Stomach (tissue), 9 donors: Measurements from ENCODE around the gene KIF1A. TPM values are rescaled to one million over a fixed set of nuclear protein-coding genes. Genes with fewer than 3 reads are reported as not detected.

ENCODE experiments used
- DNase-seq, 2 donors: peaks; one replicate each; pipeline versions ENCODE4 v3.0.0 to v3.0.0-alpha.2; 2013 to 2019
- H3K27ac ChIP-seq, 5 donors: fragments of 200-600 bp in 4 of 5; sonication (generic) in 4 of 5; one replicate each; pipeline ENCODE4 v1.5.1; 2013 to 2019; ENCODE audit warnings: mild to moderate bottlenecking in 1 of 5, moderate library complexity in 1 of 5
- H3K27me3 ChIP-seq, 3 donors: fragments of 200-600 bp; sonication (generic); one replicate each; pipeline ENCODE4 v1.5.1; 2017 to 2019; ENCODE audit warnings: mixed run types in 1 of 3
- H3K36me3 ChIP-seq, 4 donors: fragments of 200-600 bp; sonication (generic); 1 replicate in 3 of 4; 2 replicates in 1 of 4; pipeline ENCODE4 v1.5.1; 2016 to 2019
- H3K4me1 ChIP-seq, 4 donors: fragments of 200-600 bp; sonication (generic); one replicate each; pipeline ENCODE4 v1.5.1; 2016 to 2019
- H3K4me3 ChIP-seq, 4 donors: fragments of 200-600 bp; sonication (generic) in 3 of 4; one replicate each; pipeline ENCODE4 v1.5.1; 2016 to 2019; ENCODE audit warnings: mild to moderate bottlenecking in 1 of 4
- H3K9me3 ChIP-seq, 4 donors: fragments of 200-600 bp; sonication (generic); one replicate each; pipeline ENCODE4 v1.5.1; 2016 to 2019
- CTCF ChIP-seq, 7 experiments: fragments of 450-650 bp in 4 of 7; fragments of 200-600 bp in 3 of 7; sonication (generic) in 3 of 7; IDR thresholded peaks; one replicate each; pipeline ENCODE4 v1.5.1; 2016 to 2019; ENCODE audit warnings: antibody characterized with exemption in 7 of 7, control low read depth in 2 of 7, mild to moderate bottlenecking in 1 of 7
- EP300 ChIP-seq: sonication (generic); formaldehyde crosslinking; IDR thresholded peaks from one replicate; pipeline ENCODE4 v1.6.1; 2017; ENCODE audit warnings: antibody characterized with exemption
- POLR2A ChIP-seq, 4 donors: fragments of 450-650 bp; IDR thresholded peaks; one replicate each; pipeline ENCODE4 v1.6.1; 2016; ENCODE audit warnings: antibody characterized with exemption in 4 of 4, control low read depth in 2 of 4, mild to moderate bottlenecking in 1 of 4, moderate library complexity in 1 of 4
- POLR2AphosphoS5 ChIP-seq, 3 donors: sonication (generic); formaldehyde crosslinking; IDR thresholded peaks; one replicate each; pipeline ENCODE4 v1.6.1; 2016; ENCODE audit warnings: antibody characterized with exemption in 3 of 3
- WGBS, 5 donors: extraction: QIAGEN DNeasy Blood & Tissue Kit in 3 of 5; methylation state at CpG; one replicate each; pipeline versions ENCODE4 v1.1.5 to v1.1.7; 2013 to 2018; 5-methylcytosine and 5-hydroxymethylcytosine counted together
- intact Hi-C: fragments of 100-400 bp; cut with DNase I; formaldehyde crosslinking; loops from one replicate; pipeline ENCODE4 v1.15.1; 2023; ENCODE audit warnings: low total_unique reads
- polyA plus RNA-seq, 3 donors: library from polyadenylated mRNA; stranded (reverse); fragments of 200-250 nt; gene quantifications; one replicate each; pipeline ENCODE4 v1.2.3, GENCODE V29; 2013
- total RNA-seq, 5 donors: library from RNA; depleted of rRNA; stranded (reverse); fragments of >200 nt; gene quantifications; one replicate each; pipeline versions ENCODE4 v1.1.0 to v1.2.3, GENCODE V29; 2014 to 2016
- donor health status: healthy with polysubstance abuse.
- donor health status: Bipolar disorder and iron deficiency.
- donor health status: healthy.

Gene KIF1A
- total and polyA plus RNA-seq, 8 donors: 0.15 to 12.5 (median 2.5) TPM

GRCh38 chr2:240865391-240865790 lies 45.4 kb upstream of the KIF1A start:
- TF ChIP-seq POLR2A (IDR thresholded peaks at IDR 0.05) (no peak), EP300 (no peak), POLR2AphosphoS5 (IDR thresholded peaks at IDR 0.05) (no peak), CTCF (IDR thresholded peaks at IDR 0.05) (no peak)

GRCh38 chr2:240864475-240864874 lies 44.5 kb upstream of the KIF1A start:
- no peak for TF ChIP-seq POLR2A (IDR thresholded peaks at IDR 0.05)
- no peak for TF ChIP-seq EP300
- TF ChIP-seq POLR2AphosphoS5 (IDR thresholded peaks at IDR 0.05): no peak
- TF ChIP-seq CTCF (IDR thresholded peaks at IDR 0.05): no peak
- H3K4me1 ChIP-seq: no peaks in the 10 kb centered on the region
- WGBS, 5 donors: 58 to 70% (median 61%) methylated on average over 3 of the region's 3 CpGs
- H3K9me3 ChIP-seq: no peaks in the 10 kb centered on the region
- no peak overlapping the region for H3K27ac ChIP-seq
- no peaks in the 10 kb centered on the region for H3K36me3 ChIP-seq
- peaks cover 0 to 11% (median 0%) of the 10 kb centered on the region in 3 donors for H3K27me3 ChIP-seq
- intact Hi-C loops: no loop called here
- no peak for DNase-seq
- H3K4me3 ChIP-seq: no peak overlapping the region

More at GRCh38 chr2:240865391-240865790, 45.4 kb upstream of the KIF1A start:
- Histone ChIP-seq H3K27me3 (peaks cover 0 to 15% (median 0%) of the 10 kb centered on the region in 3 donors), H3K4me3 (no peak overlapping the region), H3K27ac (no peak overlapping the region), H3K9me3 (no peaks in the 10 kb centered on the region), H3K36me3 (no peaks in the 10 kb centered on the region), H3K4me1 (no peaks in the 10 kb centered on the region)
- DNase-seq: no peak
- WGBS, 5 donors: 75 to 87% (median 78%) methylated on average over 5 of the region's 5 CpGs
- intact Hi-C loops: no loop called here

GRCh38 chr2:240861547-240861946 lies 41.5 kb upstream of the KIF1A start:
- intact Hi-C loops: no loop called here
- no peaks in the 10 kb centered on the region for H3K27me3 ChIP-seq
- H3K4me3 ChIP-seq: no peak overlapping the region
- DNase-seq: no peak
- peaks cover 0 to 12% (median 5%) of the 10 kb centered on the region in 4 donors for H3K4me1 ChIP-seq
- H3K27ac ChIP-seq: no peak overlapping the region
- no peaks in the 10 kb centered on the region for H3K9me3 ChIP-seq
- 40 to 75% (median 68%) methylated on average over 2 of the region's 2 CpGs for WGBS, 5 donors
- no peaks in the 10 kb centered on the region for H3K36me3 ChIP-seq
- no peak for TF ChIP-seq POLR2A (IDR thresholded peaks at IDR 0.05)
- TF ChIP-seq POLR2AphosphoS5 (IDR thresholded peaks at IDR 0.05): no peak
- TF ChIP-seq EP300: no peak
- no peak for TF ChIP-seq CTCF (IDR thresholded peaks at IDR 0.05)

GRCh38 chr2:240858871-240859270 lies 38.9 kb upstream of the KIF1A start:
- Histone ChIP-seq H3K27me3 (peaks cover 0 to 4% (median 0%) of the 10 kb centered on the region in 3 donors), H3K4me3 (no peak overlapping the region), H3K36me3 (no peaks in the 10 kb centered on the region), H3K4me1 (peaks cover 0 to 15% (median 5%) of the 10 kb centered on the region in 4 donors), H3K27ac (no peak overlapping the region), H3K9me3 (peaks cover 0 to 11% (median 8%) of the 10 kb centered on the region in 4 donors)
- WGBS, 5 donors: 86 to 94% (median 91%) methylated on average over 10 of the region's 10 CpGs
- intact Hi-C loops: no loop called here
- TF ChIP-seq CTCF (IDR thresholded peaks at IDR 0.05): no peak
- TF ChIP-seq POLR2AphosphoS5 (IDR thresholded peaks at IDR 0.05): no peak
- no peak for TF ChIP-seq POLR2A (IDR thresholded peaks at IDR 0.05)
- TF ChIP-seq EP300: no peak
- DNase-seq: no peak
